Ascending aorta (tissue), 2 donors: ENCODE measurements around the gene CLASRP. TPM values are rescaled to one million over a fixed set of nuclear protein-coding genes. Genes with fewer than 3 reads are reported as not detected.

Source experiments
- DNase-seq, 2 donors: peaks; one replicate each; pipeline ENCODE4 v3.0.0-alpha.2; 2019; ENCODE audit warnings: low spot score in 2 of 2
- H3K27ac ChIP-seq, 2 donors: fragments of 200-600 bp; sonication (generic); one replicate each; pipeline ENCODE4 v1.5.1; 2016 to 2017; ENCODE audit warnings: mild to moderate bottlenecking in 1 of 2
- H3K27me3 ChIP-seq: fragments of 200-600 bp; sonication (generic); one replicate; pipeline ENCODE4 v1.5.1; 2017
- H3K36me3 ChIP-seq, 2 donors: fragments of 200-600 bp; sonication (generic); one replicate each; pipeline ENCODE4 v1.5.1; 2016
- H3K4me1 ChIP-seq, 2 donors: fragments of 200-600 bp; sonication (generic); one replicate each; pipeline ENCODE4 v1.5.1; 2016 to 2017; ENCODE audit warnings: mild to moderate bottlenecking in 1 of 2
- H3K4me3 ChIP-seq, 2 donors: fragments of 200-600 bp; sonication (generic); one replicate each; pipeline ENCODE4 v1.5.1; 2016 to 2017; ENCODE audit warnings: mild to moderate bottlenecking in 1 of 2
- H3K9me3 ChIP-seq, 2 donors: fragments of 200-600 bp; sonication (generic); one replicate each; pipeline ENCODE4 v1.5.1; 2016
- intact Hi-C: fragments of 100-400 bp; cut with DNase I; formaldehyde crosslinking; loops from one replicate; pipeline ENCODE4 v1.15.1; 2023
- total RNA-seq: library from RNA; depleted of rRNA; stranded (reverse); fragments of >200 nt; gene quantifications from one replicate; pipeline ENCODE4 v1.1.0, GENCODE V29; 2016
- TF ChIP-seq, protein P1 (sequence below), 3 experiments: fragments of 200-600 bp in 2 of 3; fragments of 450-650 bp in 1 of 3; sonication (generic) in 2 of 3; IDR thresholded peaks; one replicate each; pipeline ENCODE4 v1.5.1; 2016 to 2019; ENCODE audit warnings: antibody characterized with exemption in 3 of 3, mild to moderate bottlenecking in 1 of 3, moderate library complexity in 1 of 3

Gene CLASRP
- total RNA-seq, 1 donor from 2014 or later: 103 TPM

DNA sequence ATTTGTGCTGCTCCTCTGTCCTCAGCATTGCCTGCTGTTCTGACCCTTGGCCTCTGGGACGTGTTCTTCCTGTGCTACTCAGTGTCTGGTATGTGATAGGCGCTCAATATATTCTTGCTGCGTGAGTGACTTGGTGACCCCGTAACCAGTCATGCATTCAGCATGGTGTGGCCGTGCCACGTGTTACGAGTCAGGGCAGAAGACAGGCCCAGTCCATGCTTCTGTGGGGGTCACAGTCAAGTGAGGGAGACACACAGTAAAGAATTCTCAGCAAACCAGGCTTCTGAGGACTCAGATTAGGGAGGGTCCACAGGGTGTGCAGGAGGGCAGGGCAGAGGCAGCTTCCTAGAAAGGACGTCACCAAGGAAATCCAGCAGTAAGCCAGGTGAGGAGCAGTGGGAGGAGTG, 62.0 kb downstream of the CLASRP start:
- no peaks in the 10 kb centered on the region for H3K9me3 ChIP-seq
- TF ChIP-seq, protein P1, sequence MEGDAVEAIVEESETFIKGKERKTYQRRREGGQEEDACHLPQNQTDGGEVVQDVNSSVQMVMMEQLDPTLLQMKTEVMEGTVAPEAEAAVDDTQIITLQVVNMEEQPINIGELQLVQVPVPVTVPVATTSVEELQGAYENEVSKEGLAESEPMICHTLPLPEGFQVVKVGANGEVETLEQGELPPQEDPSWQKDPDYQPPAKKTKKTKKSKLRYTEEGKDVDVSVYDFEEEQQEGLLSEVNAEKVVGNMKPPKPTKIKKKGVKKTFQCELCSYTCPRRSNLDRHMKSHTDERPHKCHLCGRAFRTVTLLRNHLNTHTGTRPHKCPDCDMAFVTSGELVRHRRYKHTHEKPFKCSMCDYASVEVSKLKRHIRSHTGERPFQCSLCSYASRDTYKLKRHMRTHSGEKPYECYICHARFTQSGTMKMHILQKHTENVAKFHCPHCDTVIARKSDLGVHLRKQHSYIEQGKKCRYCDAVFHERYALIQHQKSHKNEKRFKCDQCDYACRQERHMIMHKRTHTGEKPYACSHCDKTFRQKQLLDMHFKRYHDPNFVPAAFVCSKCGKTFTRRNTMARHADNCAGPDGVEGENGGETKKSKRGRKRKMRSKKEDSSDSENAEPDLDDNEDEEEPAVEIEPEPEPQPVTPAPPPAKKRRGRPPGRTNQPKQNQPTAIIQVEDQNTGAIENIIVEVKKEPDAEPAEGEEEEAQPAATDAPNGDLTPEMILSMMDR (IDR thresholded peaks at IDR 0.05): no peak
- peaks cover 0 to 6% of the 10 kb centered on the region in 2 donors for H3K4me1 ChIP-seq
- H3K4me3 ChIP-seq: no peak overlapping the region
- DNase-seq: no peak
- no peaks in the 10 kb centered on the region for H3K27me3 ChIP-seq
- H3K36me3 ChIP-seq: no peaks in the 10 kb centered on the region
- intact Hi-C loops: no loop called here
- H3K27ac ChIP-seq: no peak overlapping the region

DNA sequence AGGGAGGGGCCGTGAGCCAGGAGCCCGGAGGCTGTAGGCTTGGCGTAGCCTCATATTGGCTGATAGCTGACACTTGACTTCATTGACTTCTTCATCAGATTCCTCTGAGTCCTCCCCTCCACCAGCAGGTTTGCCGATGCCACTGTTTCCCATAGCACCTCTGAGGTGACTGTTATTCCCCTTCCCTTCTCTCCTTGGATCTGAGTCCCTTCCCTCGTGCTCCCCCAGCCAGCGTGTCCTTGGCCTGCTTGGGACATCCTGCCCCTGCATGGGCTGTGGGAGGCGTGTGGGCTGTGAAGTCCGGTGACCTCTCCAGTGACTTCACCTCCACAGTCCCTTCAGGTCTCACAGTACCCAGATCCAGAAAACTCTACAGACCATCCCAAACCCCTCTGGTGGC, 63.0 kb downstream of the CLASRP start:
- H3K27me3 ChIP-seq: no peaks in the 10 kb centered on the region
- H3K4me1 ChIP-seq: peaks cover 0 to 6% of the 10 kb centered on the region in 2 donors
- no peaks in the 10 kb centered on the region for H3K36me3 ChIP-seq
- intact Hi-C loops: no loop called here
- H3K4me3 ChIP-seq: no peak overlapping the region
- H3K9me3 ChIP-seq: no peaks in the 10 kb centered on the region
- H3K27ac ChIP-seq: no peak overlapping the region
- DNase-seq: no peak
- TF ChIP-seq, protein P1 (IDR thresholded peaks at IDR 0.05): no peak

DNA sequence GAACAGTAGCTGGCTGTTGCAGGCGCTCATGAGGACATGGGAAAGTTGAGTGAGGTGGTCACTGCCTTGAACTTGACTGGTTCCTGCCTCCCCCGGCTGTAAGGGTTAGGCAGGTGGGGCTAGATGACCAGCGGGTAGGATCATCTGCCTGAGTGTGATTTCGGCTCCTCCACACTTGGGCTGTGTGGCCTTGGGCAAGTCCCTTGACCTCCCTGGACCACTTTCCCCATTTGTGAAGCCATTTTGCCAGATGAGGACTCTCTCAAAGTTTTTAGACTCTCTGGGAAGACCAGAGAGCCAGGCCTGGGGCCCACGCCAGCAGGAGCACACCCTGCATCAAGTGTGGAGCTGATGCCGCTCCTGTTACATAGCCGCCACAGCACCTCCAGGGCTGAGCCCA, 63.6 kb downstream of the CLASRP start:
- Histone ChIP-seq H3K27ac (no peak overlapping the region), H3K4me3 (no peak overlapping the region), H3K27me3 (no peaks in the 10 kb centered on the region), H3K4me1 (peaks cover 0 to 6% of the 10 kb centered on the region in 2 donors), H3K36me3 (no peaks in the 10 kb centered on the region), H3K9me3 (no peaks in the 10 kb centered on the region)
- TF ChIP-seq, protein P1 (IDR thresholded peaks at IDR 0.05): no peak
- DNase-seq: no peak
- intact Hi-C loops: no loop called here

DNA sequence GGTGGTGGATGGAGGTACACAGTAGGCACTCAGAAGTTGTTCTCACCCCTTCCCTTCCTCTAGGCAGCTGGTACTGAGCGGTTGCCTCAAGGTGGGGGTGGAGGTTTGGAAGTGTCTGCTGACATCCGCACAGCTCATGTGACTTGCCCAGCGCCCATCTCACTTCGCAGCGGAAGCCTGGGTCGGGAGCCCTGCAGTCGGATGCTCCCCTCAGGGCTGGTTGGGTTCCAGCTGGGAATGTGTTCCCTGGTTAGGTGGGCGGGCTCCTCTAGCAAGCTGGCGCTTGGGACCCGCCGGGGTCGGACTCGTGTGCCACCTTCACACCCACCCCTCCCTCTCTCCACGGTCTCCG, 64.3 kb downstream of the CLASRP start:
- H3K9me3 ChIP-seq: no peaks in the 10 kb centered on the region
- intact Hi-C loops: no loop called here
- H3K27ac ChIP-seq: no peak overlapping the region
- TF ChIP-seq, protein P1 (IDR thresholded peaks at IDR 0.05): no peak
- H3K27me3 ChIP-seq: no peaks in the 10 kb centered on the region
- H3K36me3 ChIP-seq: no peaks in the 10 kb centered on the region
- no peak for DNase-seq
- no peak overlapping the region for H3K4me3 ChIP-seq
- H3K4me1 ChIP-seq: peaks cover 0 to 4% of the 10 kb centered on the region in 2 donors

DNA sequence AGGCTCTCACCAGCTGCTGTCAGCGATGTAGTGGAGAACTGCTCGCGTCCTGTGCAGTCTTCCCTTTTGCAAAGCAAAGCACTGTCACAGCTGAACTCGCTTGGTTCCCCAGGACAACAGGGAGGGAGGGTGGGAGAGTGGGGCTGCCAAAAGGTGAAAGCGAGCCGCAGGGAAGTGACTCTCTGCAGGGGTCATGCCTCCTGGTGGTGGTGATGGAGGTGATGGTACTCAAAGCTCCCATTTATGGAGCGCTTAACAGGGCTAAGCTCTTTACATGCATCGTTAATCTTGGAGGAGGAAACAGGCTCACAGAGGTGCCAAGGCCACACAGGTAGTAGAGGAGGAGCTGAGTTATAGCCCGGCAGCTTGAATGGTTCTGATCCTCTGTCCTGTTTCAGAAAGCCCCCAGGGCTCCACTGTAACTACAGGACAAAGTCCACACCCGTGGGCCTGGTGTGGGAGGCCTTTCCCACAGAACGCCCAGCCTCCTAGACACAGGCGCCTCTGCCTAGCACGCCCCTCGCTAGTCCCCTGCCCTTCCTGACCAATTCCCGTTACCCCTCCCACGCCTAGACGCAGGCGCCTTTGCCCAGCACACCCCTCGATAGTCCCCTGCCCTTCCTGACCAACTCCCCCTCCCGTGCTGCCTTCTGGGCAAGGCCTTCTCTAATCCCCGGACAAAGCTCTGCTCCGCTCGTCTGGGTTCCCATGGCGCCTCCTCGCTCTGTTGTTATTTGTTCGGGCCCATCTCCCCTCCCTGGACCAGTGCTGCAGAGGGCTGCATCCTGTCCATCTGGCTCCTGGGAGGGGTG, 64.9 kb downstream of the CLASRP start:
- TF ChIP-seq, protein P1 (IDR thresholded peaks at IDR 0.05): no peak
- intact Hi-C loops: no loop called here
- Histone ChIP-seq H3K36me3 (no peaks in the 10 kb centered on the region), H3K27ac (no peak overlapping the region), H3K4me3 (no peak overlapping the region), H3K27me3 (no peaks in the 10 kb centered on the region), H3K4me1 (no peaks in the 10 kb centered on the region), H3K9me3 (no peaks in the 10 kb centered on the region)
- no peak for DNase-seq
